GM12864 (cell line): ENCODE measurements around the gene MAG.

Experiments
- DNase-seq: peaks from one replicate; pipeline ENCODE4 v3.0.0-alpha.2; 2011; ENCODE audit warnings: low read depth
- H3K4me3 ChIP-seq: 2 replicates; pipeline ENCODE4 v1.5.1; 2011; ENCODE audit warnings: mild to moderate bottlenecking, low read depth, low read length, control low read depth
- CTCF ChIP-seq: IDR thresholded peaks from 2 replicates; pipeline ENCODE4 v1.5.1; 2011; ENCODE audit warnings: low read depth, mild to moderate bottlenecking, moderate library complexity, low read length, control low read depth, inconsistent platforms; ENCODE audit errors: missing control alignments

The MAG gene

GRCh38 chr19:35327642-35328041 is 35.7 kb downstream of the MAG start:
- peak; percentile 42 for TF ChIP-seq CTCF
- H3K4me3 ChIP-seq, result no peak overlapping the region
- DNase-seq, result no peak

GRCh38 chr19:35328851-35329285 is 36.9 kb downstream of the MAG start, which contains the start of gene CD22:
TSS of gene CD22 (plus strand) at chr19:35329187. CDS start at chr19:35332041, 2,854 bp downstream.
- no peak for TF ChIP-seq CTCF
- H3K4me3 ChIP-seq, result peak within 1 kb of the TSS; percentile 87
- no peak for DNase-seq

GRCh38 chr19:35329323-35329722 is 37.4 kb downstream of the MAG start:
- DNase-seq, result no peak
- TF ChIP-seq CTCF, result no peak
- H3K4me3 ChIP-seq, result peak overlapping the region; percentile 87

GRCh38 chr19:35330475-35330874 is 38.5 kb downstream of the MAG start:
- peak overlapping the region; percentile 87 for H3K4me3 ChIP-seq
- DNase-seq, result peak; percentile 88
- TF ChIP-seq CTCF, result no peak

GRCh38 chr19:35331551-35332214 is 39.7 kb downstream of the MAG start:
- H3K4me3 ChIP-seq, result peak overlapping the region; percentile 87
- no peak for DNase-seq

GRCh38 chr19:35332817-35333216 is 40.9 kb downstream of the MAG start:
- no peak for DNase-seq
- peak; percentile 24 for TF ChIP-seq CTCF
- H3K4me3 ChIP-seq, result peak overlapping the region; percentile 87

More at GRCh38 chr19:35331551-35332214, 39.7 kb downstream of the MAG start:
- no peak for TF ChIP-seq CTCF
